ENCODE data around the gene TPM4.

Gene TPM4

DNA sequence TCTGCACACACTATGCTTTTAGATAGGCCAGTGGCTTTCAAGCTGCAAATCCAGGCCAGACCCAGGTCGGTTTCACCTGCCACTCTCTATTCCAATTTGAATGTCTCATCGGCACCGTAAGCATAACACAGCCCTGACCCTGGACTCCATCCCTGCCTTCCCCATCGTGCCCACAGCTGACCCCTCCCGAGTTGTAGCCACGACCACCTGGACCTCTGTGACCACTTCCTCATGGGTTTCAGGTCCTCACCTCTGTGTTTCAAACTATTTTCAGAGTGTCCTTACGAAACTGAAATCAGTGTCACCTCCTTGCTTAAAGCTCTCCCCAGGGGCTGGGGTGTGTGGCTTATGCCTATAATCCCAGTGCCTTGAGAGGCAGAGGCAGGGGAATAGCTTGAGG, 58.2 kb downstream of the TPM4 start:
- no peak for DNase-seq

DNA sequence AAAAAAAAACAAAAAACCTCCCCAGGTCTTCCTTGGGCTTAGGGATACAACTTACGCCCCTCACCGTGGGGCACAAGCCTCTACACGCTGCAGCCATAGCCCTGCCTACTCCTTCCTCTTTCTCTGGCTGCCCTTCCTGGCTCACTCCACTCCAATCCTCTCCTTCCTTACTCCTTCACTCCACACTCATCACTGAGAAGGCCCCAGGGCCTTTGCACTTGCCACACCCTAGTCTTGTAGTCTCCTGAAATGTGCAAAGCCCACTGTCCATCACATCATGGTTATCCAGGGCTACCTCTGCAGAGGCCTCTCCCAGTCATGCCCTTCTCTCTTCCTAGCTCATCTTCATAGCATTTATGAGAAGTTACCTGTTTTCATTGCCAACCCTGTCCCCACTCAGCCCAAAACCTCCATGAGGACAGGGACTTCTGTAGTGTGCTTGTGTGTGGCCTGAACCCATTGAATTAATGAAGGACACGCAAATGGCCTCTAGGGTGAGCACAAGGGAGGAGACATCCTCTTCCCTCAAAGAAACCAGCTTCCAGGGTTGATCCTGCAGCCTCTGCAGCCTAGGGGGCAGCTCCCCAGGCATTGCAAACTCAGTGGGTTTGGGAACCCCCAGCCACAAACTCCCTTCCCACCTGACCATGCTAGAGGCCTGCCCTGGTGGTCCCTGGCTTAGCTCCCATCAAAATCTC, 59.3 kb downstream of the TPM4 start:
- no peak for DNase-seq

- no peak for DNase-seq
Measured at GRCh38 chr19:16136185-16136999, 60.1 kb downstream of the TPM4 start.

- DNase-seq, result no peak
Measured at GRCh38 chr19:16139752-16140151, 63.5 kb downstream of the TPM4 start.

DNA sequence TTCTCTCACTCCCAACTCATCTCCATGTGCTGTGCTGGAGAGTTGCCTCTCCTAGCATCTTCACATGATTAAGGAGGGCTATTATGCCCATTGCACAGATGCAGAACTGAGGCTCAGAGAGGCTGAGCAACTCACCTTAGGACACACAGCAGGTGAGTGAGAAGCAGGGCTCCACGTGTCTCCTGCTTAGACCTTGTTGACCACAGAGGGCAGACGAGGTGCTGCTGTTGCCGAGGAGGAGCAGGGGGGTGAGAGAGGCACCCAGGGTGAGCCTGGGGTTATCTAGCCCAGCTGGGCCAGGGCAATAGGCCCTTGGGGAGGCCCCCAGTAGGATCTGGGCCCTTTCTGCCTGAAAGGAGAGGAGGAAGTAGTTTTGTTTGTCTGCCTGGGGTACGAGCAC, 64.7 kb downstream of the TPM4 start:
- DNase-seq, result no peak

DNA sequence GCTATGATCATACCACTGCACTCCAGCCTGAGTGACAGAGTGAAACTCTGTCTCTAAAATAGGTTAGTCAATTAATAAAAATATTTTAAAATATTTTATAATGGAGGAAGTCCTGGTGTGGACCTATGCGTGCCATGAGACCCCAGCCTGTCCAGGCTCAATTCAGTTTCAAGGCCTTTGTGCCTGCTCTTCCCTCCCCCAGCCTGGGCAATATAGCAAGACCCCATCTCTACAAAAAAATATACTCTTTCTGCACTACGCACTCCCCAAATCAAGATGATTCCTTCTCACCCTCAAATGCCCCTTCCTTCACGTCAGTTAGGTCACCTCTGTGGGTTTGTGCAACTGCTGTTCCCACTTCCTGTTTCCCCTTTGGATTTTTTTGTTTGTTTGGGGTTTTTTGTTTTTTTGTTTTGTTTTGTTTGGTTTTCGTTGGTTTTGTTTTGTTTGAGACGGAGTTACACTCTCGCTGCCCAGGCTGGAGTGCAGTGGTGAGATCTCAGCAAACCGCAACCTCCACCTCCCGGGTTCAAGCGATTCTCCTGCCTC, 65.8 kb downstream of the TPM4 start:
- DNase-seq, result no peak

DNA sequence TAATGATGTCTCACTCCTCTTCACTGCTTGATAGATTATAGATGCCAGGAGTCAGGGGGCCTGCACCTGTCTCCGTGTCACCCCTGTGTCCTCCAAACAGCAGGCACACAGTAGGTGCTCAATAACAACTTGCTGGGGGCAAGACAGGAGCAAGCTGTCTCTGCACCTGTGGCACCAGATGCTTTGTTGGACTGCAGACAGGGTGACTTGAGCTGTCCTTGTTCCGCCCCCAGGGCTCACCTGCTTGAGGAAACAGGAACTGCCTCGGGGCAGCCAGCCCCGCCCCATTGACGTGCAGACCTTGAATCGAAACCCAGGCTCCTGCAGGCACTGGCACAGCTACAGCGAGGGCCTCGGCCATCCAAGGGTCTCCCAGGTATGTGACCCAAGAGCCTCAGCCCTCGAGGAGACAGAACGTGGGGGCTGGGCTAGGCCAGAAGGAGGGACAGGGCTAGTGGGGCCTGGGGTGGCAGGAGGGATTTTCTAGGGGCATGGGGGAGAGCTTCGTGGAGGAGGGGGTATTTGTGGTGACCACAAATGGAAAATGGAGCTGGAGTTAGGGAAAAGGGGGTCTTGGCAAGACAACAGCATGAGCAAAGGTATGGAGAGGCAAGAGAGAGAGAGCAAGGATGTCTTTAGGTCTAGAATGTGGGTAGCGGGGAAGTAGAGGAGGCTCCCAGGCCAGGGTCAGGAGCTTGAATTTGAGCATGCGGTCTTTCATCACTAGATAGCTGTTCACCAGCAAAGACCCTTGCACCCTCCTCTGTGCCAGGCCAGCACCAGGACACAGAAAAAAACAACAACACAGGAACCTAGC, 67.3 kb downstream of the TPM4 start, which contains the start of gene HSH2D:
TSS of gene HSH2D (plus strand) at position 287 of the 817 bp plus-strand sequence. CDS start 5,066 bp downstream, outside the sequence.
- DNase-seq, result no peak

GRCh38 chr19:16144216-16144581, 67.9 kb downstream of the TPM4 start:
- DNase-seq, result no peak

DNA sequence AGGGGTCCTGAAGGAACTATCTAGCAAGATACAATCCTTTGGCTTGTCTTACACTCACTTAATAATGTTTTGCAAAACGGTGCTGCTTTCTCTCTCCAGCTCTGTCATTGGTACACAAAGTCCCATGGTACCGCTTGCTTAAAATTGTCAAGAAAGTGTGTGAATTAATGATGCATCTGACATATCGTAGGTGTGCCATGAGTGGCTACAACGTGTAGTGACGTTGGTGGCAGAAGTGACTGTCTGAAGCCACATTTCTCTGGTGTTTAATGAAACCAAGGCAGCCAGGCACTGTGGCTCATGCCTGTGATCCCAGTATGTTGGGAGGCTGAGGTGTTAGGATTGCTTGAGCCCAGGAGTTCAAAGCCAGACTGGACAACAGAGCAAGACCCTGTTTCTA, 69.8 kb downstream of the TPM4 start:
- no peak for DNase-seq

GRCh38 chr19:16148443-16149229, 72.3 kb downstream of the TPM4 start:
- DNase-seq, result no peak

Measured in DMS 273 treated with DMSO at 0.1 percent for 48 hours (cell line).